HEK293 (cell line): ENCODE data around the gene SQOR.

Experiments used
- EGR2 ChIP-seq: fragments of 450-650 bp; formaldehyde crosslinking; IDR thresholded peaks from 2 replicates; pipeline ENCODE4 v1.5.1; 2016; ENCODE audit warnings: low read depth, missing biosample characterization, missing genetic modification characterization
- YY1 ChIP-seq: fragments of 450-650 bp; formaldehyde crosslinking; IDR thresholded peaks from 2 replicates; pipeline ENCODE4 v1.5.1; 2018; ENCODE audit warnings: missing biosample characterization, missing genetic modification characterization
- ZNF121 ChIP-seq: fragments of 450-650 bp; formaldehyde crosslinking; IDR thresholded peaks from 2 replicates; pipeline ENCODE4 v1.5.1; 2016; ENCODE audit warnings: missing biosample characterization, missing genetic modification characterization
- ZNF133 ChIP-seq: fragments of 450-650 bp; formaldehyde crosslinking; IDR thresholded peaks from 2 replicates; pipeline ENCODE4 v1.5.1; 2016; ENCODE audit warnings: missing biosample characterization, missing genetic modification characterization
- ZNF311 ChIP-seq: fragments of 450-650 bp; formaldehyde crosslinking; IDR thresholded peaks from 2 replicates; pipeline ENCODE4 v1.5.1; 2017; ENCODE audit warnings: missing biosample characterization, missing genetic modification characterization, borderline replicate concordance
- ZNF350 ChIP-seq: fragments of 450-650 bp; formaldehyde crosslinking; IDR thresholded peaks from 2 replicates; pipeline ENCODE4 v1.5.0; 2017; ENCODE audit warnings: missing biosample characterization, mild to moderate bottlenecking, missing genetic modification characterization
- ZNF707 ChIP-seq: fragments of 450-650 bp; formaldehyde crosslinking; IDR thresholded peaks from 2 replicates; pipeline ENCODE4 v1.5.1; 2016; ENCODE audit warnings: missing biosample characterization, missing genetic modification characterization
- TF ChIP-seq, protein P1 (sequence below): fragments of 450-650 bp; formaldehyde crosslinking; IDR thresholded peaks from 2 replicates; pipeline ENCODE4 v1.5.1; 2016; ENCODE audit warnings: missing biosample characterization, missing genetic modification characterization
- TF ChIP-seq, protein P2 (sequence below): fragments of 450-650 bp; formaldehyde crosslinking; IDR thresholded peaks from 2 replicates; pipeline ENCODE4 v1.5.1; 2016; ENCODE audit warnings: missing biosample characterization, missing genetic modification characterization
- TF ChIP-seq, protein P3 (sequence below): fragments of 450-650 bp; formaldehyde crosslinking; IDR thresholded peaks from 2 replicates; pipeline ENCODE4 v1.5.1; 2016; ENCODE audit warnings: missing biosample characterization, missing genetic modification characterization

DNA sequence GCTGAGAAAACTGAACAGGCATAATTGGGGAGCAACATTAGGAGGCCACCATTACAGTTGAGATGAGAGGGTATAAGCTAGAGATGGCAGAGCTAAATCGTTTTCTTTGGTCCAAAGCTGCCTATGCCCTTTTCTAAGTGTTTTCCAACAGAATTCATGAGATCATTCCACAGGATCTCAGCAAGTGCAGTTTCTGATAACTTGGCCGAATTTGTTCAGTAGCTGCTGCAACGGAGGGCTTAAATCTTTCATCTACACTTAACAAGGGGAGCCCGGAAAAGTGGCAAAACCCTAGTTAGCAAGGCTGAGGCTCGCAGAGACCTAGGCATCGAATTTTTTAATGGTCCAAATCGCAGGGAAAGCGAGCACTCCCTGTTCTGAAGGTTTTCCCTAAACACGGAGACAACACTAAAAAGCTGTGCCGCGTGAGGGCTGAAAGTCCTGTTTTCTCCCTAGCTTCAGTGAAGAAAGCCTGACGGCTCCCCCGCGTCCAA is 48.2 kb upstream of the SQOR start:
- TF ChIP-seq, protein P1, sequence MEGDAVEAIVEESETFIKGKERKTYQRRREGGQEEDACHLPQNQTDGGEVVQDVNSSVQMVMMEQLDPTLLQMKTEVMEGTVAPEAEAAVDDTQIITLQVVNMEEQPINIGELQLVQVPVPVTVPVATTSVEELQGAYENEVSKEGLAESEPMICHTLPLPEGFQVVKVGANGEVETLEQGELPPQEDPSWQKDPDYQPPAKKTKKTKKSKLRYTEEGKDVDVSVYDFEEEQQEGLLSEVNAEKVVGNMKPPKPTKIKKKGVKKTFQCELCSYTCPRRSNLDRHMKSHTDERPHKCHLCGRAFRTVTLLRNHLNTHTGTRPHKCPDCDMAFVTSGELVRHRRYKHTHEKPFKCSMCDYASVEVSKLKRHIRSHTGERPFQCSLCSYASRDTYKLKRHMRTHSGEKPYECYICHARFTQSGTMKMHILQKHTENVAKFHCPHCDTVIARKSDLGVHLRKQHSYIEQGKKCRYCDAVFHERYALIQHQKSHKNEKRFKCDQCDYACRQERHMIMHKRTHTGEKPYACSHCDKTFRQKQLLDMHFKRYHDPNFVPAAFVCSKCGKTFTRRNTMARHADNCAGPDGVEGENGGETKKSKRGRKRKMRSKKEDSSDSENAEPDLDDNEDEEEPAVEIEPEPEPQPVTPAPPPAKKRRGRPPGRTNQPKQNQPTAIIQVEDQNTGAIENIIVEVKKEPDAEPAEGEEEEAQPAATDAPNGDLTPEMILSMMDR: no peak
- no peak for TF ChIP-seq ZNF707 (tag by site-specific recombination)
- TF ChIP-seq YY1 (tag by site-specific recombination): no peak
- TF ChIP-seq ZNF350: no peak
- no peak for TF ChIP-seq ZNF311
- TF ChIP-seq EGR2: no peak
- TF ChIP-seq, protein P2, sequence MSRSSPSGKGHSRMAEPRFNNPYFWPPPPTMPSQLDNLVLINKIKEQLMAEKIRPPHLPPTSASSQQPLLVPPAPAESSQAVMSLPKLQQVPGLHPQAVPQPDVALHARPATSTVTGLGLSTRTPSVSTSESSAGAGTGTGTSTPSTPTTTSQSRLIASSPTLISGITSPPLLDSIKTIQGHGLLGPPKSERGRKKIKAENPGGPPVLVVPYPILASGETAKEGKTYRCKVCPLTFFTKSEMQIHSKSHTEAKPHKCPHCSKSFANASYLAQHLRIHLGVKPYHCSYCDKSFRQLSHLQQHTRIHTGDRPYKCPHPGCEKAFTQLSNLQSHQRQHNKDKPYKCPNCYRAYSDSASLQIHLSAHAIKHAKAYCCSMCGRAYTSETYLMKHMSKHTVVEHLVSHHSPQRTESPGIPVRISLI (tag by site-specific recombination): no peak
- TF ChIP-seq ZNF133 (tag by site-specific recombination): no peak
- TF ChIP-seq, protein P3, sequence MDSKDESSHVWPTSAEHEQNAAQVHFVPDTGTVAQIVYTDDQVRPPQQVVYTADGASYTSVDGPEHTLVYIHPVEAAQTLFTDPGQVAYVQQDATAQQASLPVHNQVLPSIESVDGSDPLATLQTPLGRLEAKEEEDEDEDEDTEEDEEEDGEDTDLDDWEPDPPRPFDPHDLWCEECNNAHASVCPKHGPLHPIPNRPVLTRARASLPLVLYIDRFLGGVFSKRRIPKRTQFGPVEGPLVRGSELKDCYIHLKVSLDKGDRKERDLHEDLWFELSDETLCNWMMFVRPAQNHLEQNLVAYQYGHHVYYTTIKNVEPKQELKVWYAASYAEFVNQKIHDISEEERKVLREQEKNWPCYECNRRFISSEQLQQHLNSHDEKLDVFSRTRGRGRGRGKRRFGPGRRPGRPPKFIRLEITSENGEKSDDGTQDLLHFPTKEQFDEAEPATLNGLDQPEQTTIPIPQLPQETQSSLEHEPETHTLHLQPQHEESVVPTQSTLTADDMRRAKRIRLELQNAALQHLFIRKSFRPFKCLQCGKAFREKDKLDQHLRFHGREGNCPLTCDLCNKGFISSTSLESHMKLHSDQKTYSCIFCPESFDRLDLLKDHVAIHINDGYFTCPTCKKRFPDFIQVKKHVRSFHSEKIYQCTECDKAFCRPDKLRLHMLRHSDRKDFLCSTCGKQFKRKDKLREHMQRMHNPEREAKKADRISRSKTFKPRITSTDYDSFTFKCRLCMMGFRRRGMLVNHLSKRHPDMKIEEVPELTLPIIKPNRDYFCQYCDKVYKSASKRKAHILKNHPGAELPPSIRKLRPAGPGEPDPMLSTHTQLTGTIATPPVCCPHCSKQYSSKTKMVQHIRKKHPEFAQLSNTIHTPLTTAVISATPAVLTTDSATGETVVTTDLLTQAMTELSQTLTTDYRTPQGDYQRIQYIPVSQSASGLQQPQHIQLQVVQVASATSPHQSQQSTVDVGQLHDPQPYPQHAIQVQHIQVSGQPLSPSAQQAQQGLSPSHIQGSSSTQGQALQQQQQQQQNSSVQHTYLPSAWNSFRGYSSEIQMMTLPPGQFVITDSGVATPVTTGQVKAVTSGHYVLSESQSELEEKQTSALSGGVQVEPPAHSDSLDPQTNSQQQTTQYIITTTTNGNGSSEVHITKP (tag by site-specific recombination): no peak
- no peak for TF ChIP-seq ZNF121 (tag by site-specific recombination)
